ENCODE measurements around the gene C2CD4A.

- TF ChIP-seq CTCF (conservative IDR thresholded peaks at IDR 0.05; ENCODE audit: low read length) (no peak), EZH2phosphoT487 (IDR thresholded peaks at IDR 0.05; ENCODE audit: borderline replicate concordance) (no peak)
Observed at GRCh38 chr15:62068810-62069167, 2.0 kb downstream of the C2CD4A start.

Measured in Loucy (cell line).